NCI-H2227 (cell line): Measurements from ENCODE around the gene NCAM1.

Experiments used
- DNase-seq: peaks from one replicate; lab custom pipeline; 2025; ENCODE audit not compliant: unreplicated experiment; lab: John Stamatoyannopoulos, UW

NCAM1 gene

GRCh38 chr11:113163291-113164030, 202.2 kb downstream of the NCAM1 start:
- no peak for DNase-seq

- DNase-seq: no peak
Observed at GRCh38 chr11:113166280-113166679, 205.1 kb downstream of the NCAM1 start.

GRCh38 chr11:113167599-113167998, 206.4 kb downstream of the NCAM1 start:
- DNase-seq: peak; percentile 59

- peak; percentile 88 for DNase-seq
Observed at GRCh38 chr11:113168354-113169342, 207.4 kb downstream of the NCAM1 start.

GRCh38 chr11:113172382-113172951, 211.2 kb downstream of the NCAM1 start:
- DNase-seq: no peak

GRCh38 chr11:113173126-113173525, 211.9 kb downstream of the NCAM1 start:
- DNase-seq: no peak

- DNase-seq: no peak
Observed at GRCh38 chr11:113174882-113175281, 213.7 kb downstream of the NCAM1 start.

GRCh38 chr11:113176599-113177360, 215.6 kb downstream of the NCAM1 start:
- no peak for DNase-seq

- DNase-seq: no peak
Observed at GRCh38 chr11:113177671-113178070, 216.5 kb downstream of the NCAM1 start.

- DNase-seq: no peak
Observed at GRCh38 chr11:113178381-113179070, 217.3 kb downstream of the NCAM1 start.

GRCh38 chr11:113179181-113179704, 218.0 kb downstream of the NCAM1 start:
- DNase-seq: peak; percentile 72

GRCh38 chr11:113181094-113181493, 219.9 kb downstream of the NCAM1 start:
- DNase-seq: no peak

- no peak for DNase-seq
Observed at GRCh38 chr11:113182288-113182687, 221.1 kb downstream of the NCAM1 start.

GRCh38 chr11:113184498-113184897, 223.3 kb downstream of the NCAM1 start:
- DNase-seq: no peak

GRCh38 chr11:113188371-113188834, 227.2 kb downstream of the NCAM1 start:
- DNase-seq: no peak

GRCh38 chr11:113189909-113190667, 228.9 kb downstream of the NCAM1 start:
- no peak for DNase-seq

- no peak for DNase-seq
Observed at GRCh38 chr11:113192121-113192925, 231.1 kb downstream of the NCAM1 start.

- DNase-seq: no peak
Observed at GRCh38 chr11:113193016-113193415, 231.8 kb downstream of the NCAM1 start.
